Measurements from ENCODE around the gene KDM4C.
"Not testable (repeated sequence)": the region's sequence is repeated elsewhere in the genome, so short reads cannot be mapped to it uniquely, and the experiment has no call there.

KDM4C gene

DNA sequence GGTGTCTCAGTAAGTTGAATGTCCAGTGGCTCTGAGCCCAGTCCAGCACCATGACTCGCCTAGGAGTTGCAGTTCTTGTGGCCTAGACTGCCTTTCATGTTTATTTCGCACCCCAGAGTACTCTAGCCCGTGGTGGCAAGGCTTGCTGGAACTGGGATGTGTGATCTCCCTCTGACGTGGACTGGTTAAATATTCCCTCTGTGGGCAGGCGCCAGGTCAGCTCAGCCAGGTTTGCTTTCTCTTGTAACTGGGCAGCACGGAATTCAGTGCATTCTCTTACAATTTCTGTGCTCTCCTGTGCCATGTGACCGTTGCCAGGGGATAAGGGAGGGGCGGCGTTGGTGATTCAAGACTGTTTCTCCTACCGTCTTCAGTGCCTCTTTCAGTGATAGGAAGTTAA is 270.8 kb downstream of the KDM4C start:
- DNase-seq (ENCODE audit: low read depth in 2 of 3, low spot score in 2 of 3): no peak

DNA sequence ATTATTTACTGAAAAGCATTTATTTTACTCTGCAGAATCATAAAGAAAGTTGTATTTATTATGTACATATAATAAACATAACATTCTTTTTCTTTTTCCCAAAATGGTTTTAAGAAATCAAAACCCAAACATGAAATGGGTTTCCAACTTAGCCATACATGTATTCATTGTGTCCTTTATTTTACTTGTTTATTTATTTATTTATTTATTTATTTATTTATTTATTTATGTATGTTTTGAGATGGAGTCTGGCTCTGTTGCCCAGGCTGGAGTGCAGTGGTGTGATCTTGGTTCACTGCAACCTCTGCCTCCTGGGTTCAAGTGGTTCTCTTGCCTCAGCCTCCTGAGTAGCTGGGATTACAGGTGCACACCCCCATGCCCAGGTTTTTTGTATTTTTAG is 273.2 kb downstream of the KDM4C start:
- not testable (repeated sequence) for DNase-seq (ENCODE audit: low read depth in 2 of 3, low spot score in 2 of 3)

DNA sequence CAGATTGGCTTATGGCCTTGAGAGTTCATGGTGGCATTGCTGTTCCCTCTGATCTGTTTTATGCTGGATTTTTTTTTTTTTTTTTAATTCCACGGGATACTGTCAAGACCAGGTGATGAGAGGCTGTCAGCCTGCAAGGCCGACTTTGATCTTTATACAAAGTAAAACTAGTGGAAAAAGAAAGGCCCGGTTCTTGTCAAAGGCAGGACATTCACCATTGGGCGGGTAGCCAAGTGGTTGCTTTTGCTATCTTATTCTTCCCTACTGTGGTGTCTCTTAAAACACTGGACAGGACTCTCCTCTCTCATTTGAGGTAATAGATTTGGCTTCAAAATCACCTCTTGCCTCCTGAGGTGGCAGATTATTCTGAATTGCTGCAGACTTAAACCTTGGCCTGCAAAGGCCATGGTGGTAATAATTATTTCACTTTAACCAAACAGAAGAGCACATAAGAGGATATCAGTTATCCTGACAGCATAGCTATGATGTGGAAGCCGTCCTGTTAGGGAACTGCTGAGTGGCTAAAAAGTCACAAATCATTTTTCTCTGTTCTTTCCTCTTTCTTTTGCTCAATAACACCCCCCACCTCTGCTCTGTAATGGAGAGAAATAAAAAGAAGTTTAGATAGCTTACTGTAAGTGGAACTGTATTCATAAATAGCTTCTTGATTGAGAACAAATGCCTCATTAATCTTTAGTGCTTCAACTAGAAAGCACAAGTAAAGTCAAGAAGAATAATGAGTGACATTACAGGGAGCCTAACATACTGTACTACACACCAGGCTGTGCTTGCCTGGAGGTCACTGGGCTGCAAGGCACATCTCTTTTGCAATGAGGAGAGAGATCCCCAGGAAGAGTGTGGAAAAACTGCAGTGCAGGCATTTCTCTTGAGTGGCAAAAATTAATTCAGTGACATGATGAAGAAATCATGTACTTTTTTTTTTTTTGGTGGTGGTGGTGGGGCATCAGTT is 275.6 kb downstream of the KDM4C start:
- DNase-seq (ENCODE audit: low read depth in 2 of 3, low spot score in 2 of 3): no peak

DNA sequence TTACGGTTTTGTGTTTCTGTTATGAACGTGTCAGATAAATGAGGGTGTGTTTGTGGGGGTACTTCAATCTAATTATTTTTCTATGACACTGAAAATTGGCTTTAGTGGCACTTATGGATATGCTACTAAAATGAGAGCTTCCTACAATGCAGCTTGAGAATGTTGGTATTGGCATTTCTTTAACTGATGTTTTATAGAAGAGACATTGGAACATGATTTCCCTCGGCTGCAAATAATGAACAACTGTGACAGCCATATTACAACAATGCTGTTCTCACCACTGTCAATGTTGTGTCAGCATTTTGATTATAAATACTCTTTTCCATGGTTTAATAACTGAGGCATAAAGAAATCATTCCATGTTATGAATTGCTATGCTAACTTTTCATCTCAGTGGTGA is 279.4 kb downstream of the KDM4C start:
- DNase-seq (ENCODE audit: low read depth in 2 of 3, low spot score in 2 of 3): no peak

DNA sequence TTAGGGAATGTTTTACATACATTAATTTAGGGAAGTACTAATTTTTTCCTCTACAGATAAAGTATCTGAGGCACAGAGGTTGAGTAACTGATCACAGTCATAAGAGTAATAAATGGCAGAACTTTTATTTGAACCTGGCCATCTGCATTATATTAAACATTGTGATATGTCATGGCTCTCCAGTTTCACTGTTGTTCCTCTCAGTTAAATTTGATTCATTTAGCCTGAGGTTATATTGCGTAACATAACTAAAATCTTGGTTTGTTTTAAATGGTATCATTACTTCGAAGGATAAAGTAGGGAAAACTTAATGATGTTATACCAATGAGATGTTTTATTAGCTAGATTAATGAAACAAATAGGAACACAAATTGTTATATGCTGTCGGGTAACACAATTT is 284.4 kb downstream of the KDM4C start:
- DNase-seq (ENCODE audit: low read depth in 2 of 3, low spot score in 2 of 3): no peak

DNA sequence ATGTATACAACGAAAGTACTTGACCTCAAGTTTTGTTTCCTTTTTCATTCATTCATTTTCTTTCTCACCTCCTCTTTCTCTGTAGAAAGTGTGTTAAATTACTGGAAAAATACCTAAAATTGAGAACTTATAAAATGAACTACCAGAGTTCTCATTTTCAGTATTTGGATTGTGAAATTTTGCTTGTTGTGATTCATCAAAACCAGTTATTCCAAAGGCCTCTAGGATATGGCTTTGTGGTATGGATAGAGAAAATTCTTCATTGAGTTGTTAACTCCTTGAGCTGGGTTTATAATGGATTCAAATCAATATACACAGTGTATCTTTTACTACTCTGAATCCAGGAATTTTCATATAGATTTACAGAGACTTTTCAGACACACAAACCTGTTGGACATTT is 287.6 kb downstream of the KDM4C start:
- DNase-seq (ENCODE audit: low read depth in 2 of 3, low spot score in 2 of 3): no peak

DNA sequence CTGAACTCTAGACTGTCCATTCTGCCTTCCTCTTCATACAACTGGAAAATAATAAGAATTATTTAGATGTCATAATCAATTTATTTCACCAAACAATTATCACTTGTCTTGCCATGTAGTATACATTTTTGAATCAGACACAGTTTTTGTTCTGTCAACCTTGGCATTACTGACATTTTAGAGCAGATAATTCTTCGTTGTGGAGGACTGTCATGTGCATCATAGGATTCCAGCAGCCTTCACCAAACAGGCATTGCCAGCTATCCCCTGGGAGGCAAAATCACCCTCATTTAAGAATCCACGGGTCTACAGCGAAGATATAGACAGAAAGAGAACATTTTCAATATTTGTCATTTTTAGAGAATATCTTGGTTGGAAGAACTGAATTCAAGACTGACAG is 293.9 kb downstream of the KDM4C start:
- DNase-seq (ENCODE audit: low read depth in 2 of 3, low spot score in 2 of 3): no peak

DNA sequence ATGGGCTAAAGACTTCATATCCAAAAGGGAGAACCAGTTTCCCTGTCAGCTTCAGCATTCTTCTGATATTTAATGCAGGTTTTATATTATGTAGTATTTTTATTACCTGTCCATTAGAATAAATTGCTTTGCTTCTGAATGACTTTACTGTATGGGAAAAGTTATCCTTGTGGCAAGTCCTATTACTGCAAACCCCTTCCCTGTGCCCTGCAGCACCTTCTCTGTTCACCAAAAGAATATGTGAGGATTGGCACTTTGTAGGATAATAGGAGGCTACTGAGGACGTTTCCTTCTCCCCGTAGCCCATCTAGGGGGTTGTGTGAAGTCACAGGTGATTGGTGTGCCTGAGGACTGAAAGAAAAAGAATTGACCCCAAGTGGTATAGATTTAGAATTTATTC is 296.1 kb downstream of the KDM4C start:
- no peak for DNase-seq (ENCODE audit: low read depth in 2 of 3, low spot score in 2 of 3)

DNA sequence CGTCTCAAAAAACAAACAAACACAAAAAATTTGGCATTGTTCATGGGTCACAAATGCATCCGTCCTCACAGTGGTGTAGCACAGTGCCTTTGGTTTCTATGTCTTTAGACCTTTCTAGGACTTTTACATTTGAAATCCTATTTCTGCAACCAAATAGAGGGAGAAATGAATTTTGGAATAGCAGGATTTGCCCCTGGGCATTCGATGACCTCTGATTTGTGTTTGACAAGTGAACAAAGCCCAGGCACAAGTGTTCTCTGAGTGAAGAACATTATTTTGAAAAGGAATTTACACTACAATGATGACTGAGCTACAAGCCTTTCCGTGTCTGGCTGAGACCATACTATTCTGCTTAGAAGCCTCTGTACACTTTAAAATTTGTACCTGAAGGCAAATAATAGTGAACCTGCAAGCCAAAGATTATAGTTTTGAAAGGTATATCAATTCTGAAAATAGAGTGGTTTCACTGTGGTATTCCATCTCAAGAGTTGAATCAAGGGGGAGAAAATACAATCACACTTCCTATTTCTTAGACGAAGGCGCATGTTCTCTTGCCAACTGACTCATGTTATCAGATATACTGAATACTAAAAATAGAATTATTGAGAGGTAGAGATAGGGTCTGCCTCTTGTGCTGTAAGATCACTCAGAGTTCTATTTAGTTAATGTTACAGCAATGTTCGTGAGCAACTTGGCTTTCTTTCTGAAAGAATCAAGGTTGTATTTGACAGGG is 297.6 kb downstream of the KDM4C start:
- no peak for DNase-seq (ENCODE audit: low read depth in 2 of 3, low spot score in 2 of 3)

DNA sequence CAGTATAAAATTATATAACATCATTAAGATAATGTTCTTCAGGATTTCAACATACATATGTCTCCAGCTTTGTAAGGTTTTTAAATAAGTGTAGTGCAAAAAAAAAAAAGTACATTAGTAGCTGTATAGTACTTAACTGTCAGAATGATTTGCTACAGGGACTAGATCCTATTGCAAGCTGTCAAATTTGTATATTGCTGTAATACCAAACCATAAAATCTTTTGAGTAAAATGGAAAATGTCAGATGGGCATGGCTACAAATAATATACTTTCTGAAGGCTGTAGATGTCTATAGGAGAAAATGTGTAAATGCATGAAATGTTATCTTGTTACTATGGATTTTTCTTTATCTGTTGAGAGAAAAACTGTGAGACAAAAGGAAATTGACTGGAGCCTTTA is 298.5 kb downstream of the KDM4C start:
- no peak for DNase-seq (ENCODE audit: low read depth in 2 of 3, low spot score in 2 of 3)

DNA sequence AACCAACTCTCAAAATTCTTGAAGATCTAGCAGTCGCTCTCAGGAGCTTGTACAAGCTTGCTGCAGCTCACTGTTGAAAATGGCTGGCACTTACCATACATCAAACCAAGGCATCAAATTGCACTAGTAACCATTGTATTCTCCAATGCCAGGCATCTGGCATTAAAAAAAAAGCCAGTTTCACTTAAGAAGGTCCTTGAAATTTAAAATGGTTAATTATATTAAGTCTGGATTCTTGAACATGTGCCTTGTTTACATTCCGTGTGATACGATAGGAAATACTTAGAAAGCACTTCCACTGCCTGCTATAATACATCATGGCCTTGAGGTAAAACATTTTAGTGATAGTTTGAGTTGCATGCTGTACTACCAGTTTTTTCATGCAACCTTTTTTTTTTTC is 300.7 kb downstream of the KDM4C start:
- no peak for DNase-seq (ENCODE audit: low read depth in 2 of 3, low spot score in 2 of 3)

DNA sequence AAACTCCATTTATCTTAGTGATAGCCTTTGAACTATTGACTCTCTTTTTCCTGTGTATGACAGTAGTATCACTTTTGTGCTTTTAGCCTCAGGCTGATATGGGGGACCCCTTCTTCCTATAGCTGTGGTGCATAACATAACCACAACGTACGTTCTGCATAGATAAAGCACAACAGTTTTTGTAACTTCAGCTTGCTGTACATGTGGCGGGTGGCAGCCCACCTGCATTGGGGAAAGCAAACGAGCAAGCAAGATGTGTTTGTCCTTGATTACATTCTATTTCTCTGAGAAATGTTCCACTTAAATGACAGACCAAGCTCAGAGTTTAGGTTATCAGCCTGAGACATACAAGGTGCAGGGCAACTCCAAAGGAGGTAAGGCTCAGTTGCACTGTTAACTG is 309.4 kb downstream of the KDM4C start:
- no peak for DNase-seq (ENCODE audit: low read depth in 2 of 3, low spot score in 2 of 3)

DNA sequence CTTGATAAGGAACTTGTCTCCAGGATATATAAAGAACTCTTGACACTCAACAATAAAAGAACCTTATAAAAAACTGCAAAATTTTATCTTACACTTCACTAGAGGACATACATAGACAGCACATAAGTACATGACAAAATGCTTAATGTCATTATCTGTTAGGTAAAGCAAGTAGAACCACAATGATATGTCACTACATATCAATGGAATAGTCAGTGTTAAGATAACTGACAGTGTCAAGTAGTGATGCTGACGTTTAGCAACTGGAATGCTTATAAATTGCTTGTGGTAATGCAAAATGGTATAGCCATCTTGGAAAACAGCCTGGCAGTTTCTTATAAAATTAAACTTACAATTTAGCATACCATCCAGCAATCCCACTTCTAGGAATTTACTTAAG is 314.1 kb downstream of the KDM4C start:
- DNase-seq (ENCODE audit: low read depth in 2 of 3, low spot score in 2 of 3): no peak

DNA sequence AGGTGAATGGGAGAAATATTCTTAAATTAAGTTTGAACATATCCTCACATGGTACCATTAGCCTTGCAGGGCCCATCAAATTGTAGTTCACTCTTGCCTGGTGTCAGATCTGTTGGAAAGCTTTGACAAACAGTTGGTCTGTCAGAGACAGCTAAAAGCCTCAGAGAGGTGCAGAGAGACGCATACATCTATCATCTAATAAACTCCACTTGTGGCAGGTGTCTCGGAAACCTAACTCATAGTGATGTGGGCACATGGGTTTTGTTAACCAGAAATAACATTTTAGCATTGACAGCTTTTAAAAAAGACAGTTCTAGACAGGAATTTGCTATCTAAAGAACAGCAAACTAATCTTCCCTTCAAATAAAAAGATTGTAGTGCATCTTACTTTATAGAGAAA is 315.9 kb downstream of the KDM4C start:
- no peak for DNase-seq (ENCODE audit: low read depth in 2 of 3, low spot score in 2 of 3)

DNA sequence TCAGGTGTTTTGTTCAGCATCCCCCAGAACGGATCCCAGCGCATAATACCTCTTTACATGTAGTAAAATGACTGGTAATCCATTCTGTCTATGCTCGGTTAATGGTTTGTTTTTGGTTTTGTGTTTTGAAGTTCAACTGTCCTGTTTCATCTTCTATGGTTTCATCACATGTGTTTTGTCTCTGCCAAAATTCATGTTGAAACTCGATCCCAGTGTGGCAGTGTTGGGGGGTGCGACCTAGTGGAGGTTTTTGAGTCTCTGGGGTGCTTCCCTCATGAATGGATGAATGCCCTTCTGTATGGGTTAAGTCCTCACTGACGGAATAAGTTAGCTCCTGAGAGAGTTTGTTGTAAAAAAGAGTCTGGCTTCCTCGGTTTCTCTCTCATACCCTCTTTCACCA is 317.4 kb downstream of the KDM4C start:
- DNase-seq (ENCODE audit: low read depth in 2 of 3, low spot score in 2 of 3): no peak

DNA sequence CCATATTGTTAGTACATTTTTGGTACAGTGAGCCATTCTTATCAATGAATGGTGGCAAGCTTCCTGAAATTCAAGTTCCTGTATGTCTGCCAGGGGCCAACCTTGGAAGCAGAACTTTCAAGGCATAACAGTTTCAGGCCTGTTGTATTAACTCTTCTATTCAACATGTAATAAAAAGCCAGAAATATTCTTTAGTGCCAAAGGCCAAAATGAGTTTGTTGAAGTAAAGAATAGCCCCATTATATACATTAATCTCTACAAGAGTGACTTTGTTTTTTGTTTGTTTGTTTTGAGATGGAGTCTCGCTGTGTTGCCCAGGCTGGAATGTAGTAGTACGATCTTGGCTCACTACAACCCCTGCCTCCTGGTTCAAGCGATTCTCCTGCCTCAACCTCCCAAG is 321.3 kb downstream of the KDM4C start:
- DNase-seq (ENCODE audit: low read depth in 2 of 3, low spot score in 2 of 3): no peak

DNA sequence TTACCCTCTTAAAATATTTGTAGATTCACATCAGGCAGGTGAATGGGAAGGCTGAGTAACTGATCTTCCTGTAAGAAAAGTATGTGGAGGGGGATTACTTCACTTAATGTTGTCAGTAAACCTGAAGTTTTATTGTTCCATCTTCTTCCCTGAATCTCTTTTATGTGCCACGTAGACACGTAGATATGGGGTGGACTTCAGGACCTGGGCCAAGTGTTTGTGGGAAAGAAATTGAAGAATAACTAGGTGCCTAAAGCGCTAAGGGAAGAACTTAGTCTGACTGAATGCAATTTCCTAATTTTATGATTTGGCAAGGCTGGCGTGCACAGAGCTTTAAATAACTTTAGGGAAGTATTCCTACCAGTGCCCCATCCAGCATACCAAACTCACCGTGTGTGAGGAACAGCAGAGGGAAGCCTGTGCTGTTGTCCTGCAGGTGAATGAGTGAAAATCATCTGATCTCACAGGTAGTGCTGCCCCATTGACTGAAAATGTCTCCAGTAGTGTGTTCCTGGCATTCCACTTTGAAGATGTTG is 323.4 kb downstream of the KDM4C start:
- DNase-seq (ENCODE audit: low read depth in 2 of 3, low spot score in 2 of 3): no peak

DNA sequence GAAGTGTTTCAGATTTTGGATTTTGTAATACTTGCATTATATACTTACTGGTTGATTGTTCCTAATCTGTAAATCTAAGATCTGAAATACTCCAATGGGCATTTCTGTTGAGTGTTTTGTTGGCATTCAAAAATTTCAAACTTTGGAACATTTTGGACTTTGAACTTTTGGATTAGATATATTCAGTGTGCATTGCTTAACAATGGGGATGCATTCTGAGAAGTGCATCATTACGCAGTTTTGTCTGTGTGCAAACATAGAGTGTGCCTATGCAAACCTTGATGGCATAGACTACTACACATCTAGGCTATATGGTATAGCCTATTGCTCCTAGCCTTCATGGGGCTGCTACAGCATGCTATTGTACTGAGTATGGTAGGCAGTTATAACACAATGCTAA is 325.4 kb downstream of the KDM4C start:
- no peak for DNase-seq (ENCODE audit: low read depth in 2 of 3, low spot score in 2 of 3)

DNA sequence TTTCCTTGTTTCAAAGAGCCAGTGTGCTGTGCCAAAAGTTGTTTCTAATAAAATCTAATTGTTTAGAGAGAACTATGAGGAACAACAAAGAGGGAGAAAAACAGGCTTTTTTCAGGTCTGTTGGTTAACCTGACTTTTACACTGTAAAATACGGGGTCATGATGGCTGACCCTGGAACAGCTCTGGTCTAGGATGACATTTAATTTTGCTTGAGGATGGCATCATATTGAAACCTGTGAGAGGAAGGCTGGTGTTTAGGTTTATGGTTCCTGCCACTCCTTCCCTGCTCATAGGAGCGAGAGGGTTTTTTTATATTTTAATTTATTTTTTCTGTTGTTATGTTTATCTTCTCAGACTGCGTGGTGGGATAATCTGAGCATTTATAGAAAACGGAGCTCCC is 327.6 kb downstream of the KDM4C start:
- DNase-seq (ENCODE audit: low read depth in 2 of 3, low spot score in 2 of 3): no peak

DNA sequence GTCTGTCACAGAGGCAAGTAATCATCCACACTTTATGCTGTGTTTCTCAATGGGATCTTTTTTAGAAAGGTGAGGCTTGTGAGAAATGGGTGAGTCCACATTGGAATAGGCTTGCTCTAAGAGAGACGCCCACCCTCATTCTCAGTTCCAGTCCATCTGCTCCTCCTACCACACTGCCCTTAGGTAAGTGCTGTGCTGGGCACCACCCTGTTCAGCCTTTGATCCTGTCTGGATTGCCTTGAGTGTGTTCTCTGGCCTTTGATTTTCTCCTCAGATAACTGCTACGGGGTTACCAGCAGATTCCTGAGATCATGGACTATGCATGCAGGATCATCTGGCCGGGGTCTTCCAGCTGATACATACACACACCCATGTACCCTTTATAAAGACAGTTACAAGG is 328.6 kb downstream of the KDM4C start:
- no peak for DNase-seq (ENCODE audit: low read depth in 2 of 3, low spot score in 2 of 3)

DNA sequence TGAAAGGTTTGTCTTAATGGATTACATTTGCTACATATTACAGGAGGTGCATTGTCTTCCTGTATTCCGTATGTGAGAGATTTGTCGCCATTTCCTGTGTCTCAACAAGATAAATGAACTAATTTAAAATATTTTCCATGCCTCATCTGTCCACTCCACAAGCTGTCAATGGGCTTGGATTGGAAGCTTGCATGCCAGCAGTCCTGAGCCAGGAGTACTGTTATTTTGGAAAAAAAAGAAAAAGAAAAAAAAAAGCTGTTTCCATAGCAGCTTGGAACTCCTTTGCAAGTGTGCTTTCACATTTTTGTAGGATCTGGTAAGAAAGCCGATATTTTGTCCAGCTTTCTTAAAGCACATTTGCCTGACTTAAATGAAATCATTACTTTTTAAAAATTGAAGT is 330.8 kb downstream of the KDM4C start:
- DNase-seq (ENCODE audit: low read depth in 2 of 3, low spot score in 2 of 3): no peak

Measured in activated CD8-positive, alpha-beta memory T cell treated with anti-CD3 and anti-CD28 coated beads for 48 hours (primary cell).